ENCODE data around the gene UBAP1L.

GRCh38 chr15:65091946-65092770, 22.8 kb downstream of the UBAP1L start:
- TF ChIP-seq CTCF (IDR thresholded peaks at IDR 0.05; ENCODE audit: low read depth, low read length) = no peak
- TF ChIP-seq EZH2phosphoT487 (IDR thresholded peaks at IDR 0.05; ENCODE audit: low read depth) = no peak
